Kidney epithelial cell (primary cell): ENCODE measurements around the gene SLCO3A1. TPM values are rescaled to one million over a fixed set of nuclear protein-coding genes. Genes with fewer than 3 reads are reported as not detected.

ENCODE experiments used
- DNase-seq: peaks from one replicate; pipeline ENCODE4 v3.0.0-alpha.2; 2010; ENCODE audit warnings: low read depth
- H3K27me3 ChIP-seq: 2 replicates; pipeline ENCODE4 v1.6.0; 2011; ENCODE audit warnings: low read length; ENCODE audit not compliant: control insufficient read depth, insufficient read depth
- H3K36me3 ChIP-seq: 2 replicates; pipeline ENCODE4 v1.5.1; 2011; ENCODE audit warnings: low read length; ENCODE audit not compliant: control insufficient read depth, insufficient read depth
- H3K4me3 ChIP-seq: 2 replicates; pipeline ENCODE4 v1.5.1; 2011; ENCODE audit warnings: low read depth, mild to moderate bottlenecking, control low read depth, low read length
- total RNA-seq: library from RNA; depleted of rRNA; stranded (reverse); fragments of >200 nt; gene quantifications from 2 replicates; pipeline ENCODE4 v1.2.3, GENCODE V29; 2015
- TF ChIP-seq, protein P1 (sequence below): IDR thresholded peaks from 2 replicates; pipeline ENCODE4 v1.5.1; 2011; ENCODE audit warnings: mild to moderate bottlenecking, moderate library complexity, low read length, control low read depth, inconsistent platforms; ENCODE audit not compliant: insufficient read depth, poor library complexity, severe bottlenecking

The SLCO3A1 gene
- total RNA-seq, 1 donor from 2014 or later = 3.1 TPM

GRCh38 chr15:92109191-92109873 lies 255.8 kb downstream of the SLCO3A1 start:
- Histone ChIP-seq H3K4me3 (no peak overlapping the region), H3K27me3 (no peaks in the 10 kb centered on the region), H3K36me3 (no peaks in the 10 kb centered on the region)
- TF ChIP-seq, protein P1, sequence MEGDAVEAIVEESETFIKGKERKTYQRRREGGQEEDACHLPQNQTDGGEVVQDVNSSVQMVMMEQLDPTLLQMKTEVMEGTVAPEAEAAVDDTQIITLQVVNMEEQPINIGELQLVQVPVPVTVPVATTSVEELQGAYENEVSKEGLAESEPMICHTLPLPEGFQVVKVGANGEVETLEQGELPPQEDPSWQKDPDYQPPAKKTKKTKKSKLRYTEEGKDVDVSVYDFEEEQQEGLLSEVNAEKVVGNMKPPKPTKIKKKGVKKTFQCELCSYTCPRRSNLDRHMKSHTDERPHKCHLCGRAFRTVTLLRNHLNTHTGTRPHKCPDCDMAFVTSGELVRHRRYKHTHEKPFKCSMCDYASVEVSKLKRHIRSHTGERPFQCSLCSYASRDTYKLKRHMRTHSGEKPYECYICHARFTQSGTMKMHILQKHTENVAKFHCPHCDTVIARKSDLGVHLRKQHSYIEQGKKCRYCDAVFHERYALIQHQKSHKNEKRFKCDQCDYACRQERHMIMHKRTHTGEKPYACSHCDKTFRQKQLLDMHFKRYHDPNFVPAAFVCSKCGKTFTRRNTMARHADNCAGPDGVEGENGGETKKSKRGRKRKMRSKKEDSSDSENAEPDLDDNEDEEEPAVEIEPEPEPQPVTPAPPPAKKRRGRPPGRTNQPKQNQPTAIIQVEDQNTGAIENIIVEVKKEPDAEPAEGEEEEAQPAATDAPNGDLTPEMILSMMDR = no peak
- DNase-seq = no peak

DNA sequence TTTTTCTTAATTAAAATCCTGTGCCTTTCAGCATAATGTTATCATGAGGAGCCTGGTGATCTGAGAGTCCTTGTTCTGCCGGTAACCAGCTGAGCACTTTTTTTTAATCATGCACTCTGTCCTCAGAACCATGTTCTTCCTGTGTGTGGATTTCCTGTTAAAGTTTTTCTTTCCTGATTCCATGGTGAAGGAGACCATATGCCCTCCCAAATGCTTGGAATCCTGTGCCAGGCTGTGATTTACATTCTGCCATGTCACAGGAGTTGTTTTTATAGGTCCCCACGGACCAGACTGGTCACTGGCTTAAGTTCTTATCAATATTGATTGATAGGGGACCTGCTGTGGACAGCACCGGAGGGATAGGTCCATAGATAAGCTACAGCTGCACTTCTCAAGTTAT lies 257.8 kb downstream of the SLCO3A1 start:
- Histone ChIP-seq H3K4me3 (no peak overlapping the region), H3K36me3 (no peaks in the 10 kb centered on the region), H3K27me3 (no peaks in the 10 kb centered on the region)
- TF ChIP-seq, protein P1 = no peak
- no peak for DNase-seq

DNA sequence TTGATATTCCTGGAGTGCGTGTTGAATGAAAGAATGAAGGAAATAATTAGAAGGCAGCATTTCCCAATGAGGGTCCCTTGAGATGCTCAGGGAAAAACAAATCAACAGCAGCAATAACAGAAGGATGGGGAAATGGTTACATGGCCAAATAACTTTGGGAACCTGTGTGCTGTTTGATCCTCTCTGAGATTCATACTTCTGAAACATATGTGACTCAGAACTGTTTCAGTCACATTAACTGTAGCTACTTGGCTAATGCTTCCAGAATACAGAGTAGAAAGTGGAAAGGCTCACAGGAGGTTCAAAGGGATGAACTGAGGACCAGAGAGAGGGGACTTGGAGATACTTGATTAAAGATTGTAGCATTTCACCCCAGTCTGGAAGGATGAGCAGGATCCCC lies 258.2 kb downstream of the SLCO3A1 start:
- Histone ChIP-seq H3K4me3 (no peak overlapping the region), H3K27me3 (no peaks in the 10 kb centered on the region)
- TF ChIP-seq, protein P1 = no peak

DNA sequence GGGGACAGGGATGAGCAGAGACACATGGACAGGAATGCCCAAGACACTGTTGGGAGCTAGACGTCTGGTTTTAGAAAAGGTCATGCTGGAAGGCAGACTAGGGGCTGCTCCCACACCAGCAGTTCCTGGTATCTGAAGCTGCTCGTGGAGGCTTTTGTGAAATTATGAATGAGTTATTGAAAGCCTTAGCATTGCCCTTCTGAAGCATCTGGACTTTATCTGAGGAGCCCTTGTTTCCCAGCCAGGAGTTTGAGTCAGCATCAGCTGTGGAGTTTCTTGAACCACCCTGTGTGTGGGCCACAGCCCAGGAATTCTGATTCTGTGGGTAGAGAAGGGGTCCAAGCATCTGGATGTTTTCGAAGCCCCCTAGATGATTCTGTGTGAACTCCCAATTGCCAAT lies 258.7 kb downstream of the SLCO3A1 start:
- DNase-seq = no peak
- no peaks in the 10 kb centered on the region for H3K27me3 ChIP-seq
- H3K4me3 ChIP-seq = no peak overlapping the region
- H3K36me3 ChIP-seq = no peaks in the 10 kb centered on the region
- TF ChIP-seq, protein P1 = no peak

More for the DNA sequence above, 258.2 kb downstream of the SLCO3A1 start:
- no peaks in the 10 kb centered on the region for H3K36me3 ChIP-seq
- no peak for DNase-seq

DNA sequence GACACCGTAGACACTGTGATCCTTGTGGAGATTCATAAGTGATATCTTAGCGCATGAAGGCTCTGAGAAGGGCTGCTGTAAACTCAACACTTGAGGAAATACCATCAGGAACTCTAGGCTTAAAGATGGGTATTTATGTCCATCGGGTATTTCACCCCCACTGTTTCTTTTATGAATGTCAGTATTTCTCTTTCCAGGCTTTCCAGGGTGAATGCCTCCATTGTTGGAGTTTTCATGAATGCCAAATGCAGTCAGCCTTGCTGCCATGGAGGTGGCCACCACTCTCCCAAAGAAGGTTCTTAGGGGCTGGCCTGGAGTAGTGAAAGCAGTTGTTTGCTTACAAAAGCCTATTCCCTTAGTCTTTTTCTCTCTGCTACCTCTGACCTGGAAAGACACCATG lies 259.2 kb downstream of the SLCO3A1 start:
- no peak for DNase-seq
- TF ChIP-seq, protein P1 = no peak
- Histone ChIP-seq H3K27me3 (no peaks in the 10 kb centered on the region), H3K36me3 (no peaks in the 10 kb centered on the region), H3K4me3 (no peak overlapping the region)

GRCh38 chr15:92113832-92114231 lies 260.3 kb downstream of the SLCO3A1 start:
- H3K4me3 ChIP-seq = no peak overlapping the region
- TF ChIP-seq, protein P1 = no peak
- H3K36me3 ChIP-seq = no peaks in the 10 kb centered on the region
- no peaks in the 10 kb centered on the region for H3K27me3 ChIP-seq
- DNase-seq = no peak
